HepG2 (cell line): ENCODE results near the gene GPD1. TPM values are rescaled to one million over a fixed set of nuclear protein-coding genes. Genes with fewer than 3 reads are reported as not detected.

Experiments
- ATF3 ChIP-seq: sonication (generic); formaldehyde crosslinking; IDR thresholded peaks from 2 replicates; pipeline ENCODE4 v1.4.0; 2020; ENCODE audit warnings: missing genetic modification reagents
- BCL6 ChIP-seq: IDR thresholded peaks from 2 replicates; pipeline ENCODE4 v1.6.1; 2016; ENCODE audit warnings: missing genetic modification reagents, missing compliant biosample characterization
- ELF3 ChIP-seq: IDR thresholded peaks from 2 replicates; pipeline ENCODE4 v1.6.1; 2016; ENCODE audit warnings: missing genetic modification reagents, missing compliant biosample characterization
- ELK4 ChIP-seq: sonication (generic); formaldehyde crosslinking; IDR thresholded peaks from 2 replicates; pipeline ENCODE4 v1.9.0; 2021; ENCODE audit warnings: missing genetic modification reagents, borderline replicate concordance
- HDAC1 ChIP-seq: sonication (generic); formaldehyde crosslinking; IDR thresholded peaks from 2 replicates; pipeline ENCODE4 v1.5.1; 2020; ENCODE audit warnings: mild to moderate bottlenecking, missing genetic modification reagents
- PATZ1 ChIP-seq: sonication (generic); formaldehyde crosslinking; IDR thresholded peaks from 2 replicates; pipeline ENCODE4 v1.4.0; 2020; ENCODE audit warnings: missing genetic modification reagents
- PRPF4 ChIP-seq: fragments of 200-400 bp; formaldehyde crosslinking; IDR thresholded peaks from 2 replicates; pipeline ENCODE4 v1.6.1; 2016; ENCODE audit warnings: low read length, low read depth; ENCODE audit not compliant: poor library complexity, severe bottlenecking
- TCF12 ChIP-seq, 2 experiments: fragments of 450-650 bp in 1 of 2; sonication (generic) in 1 of 2; formaldehyde crosslinking in 1 of 2; IDR thresholded peaks; 2 replicates each; pipeline versions ENCODE4 v1.6.1 to v1.8.0; 2017 to 2022; ENCODE audit warnings: antibody characterized with exemption in 1 of 2, mild to moderate bottlenecking in 1 of 2, missing genetic modification reagents in 1 of 2, moderate library complexity in 1 of 2
- ZBED4 ChIP-seq: sonication (generic); formaldehyde crosslinking; IDR thresholded peaks from 2 replicates; pipeline ENCODE4 v1.4.0; 2020; ENCODE audit warnings: missing genetic modification reagents, borderline replicate concordance
- ZBTB39 ChIP-seq: sonication (generic); formaldehyde crosslinking; IDR thresholded peaks from 2 replicates; pipeline ENCODE4 v1.5.0; 2020; ENCODE audit warnings: missing genetic modification reagents
- ZFP91 ChIP-seq: sonication (generic); formaldehyde crosslinking; IDR thresholded peaks from 2 replicates; pipeline ENCODE4 v1.9.0; 2022; ENCODE audit warnings: missing genetic modification reagents, mild to moderate bottlenecking, borderline replicate concordance
- ZMAT5 ChIP-seq: sonication (generic); formaldehyde crosslinking; IDR thresholded peaks from 2 replicates; pipeline ENCODE4 v1.5.0; 2020; ENCODE audit warnings: mild to moderate bottlenecking, low read depth, missing genetic modification reagents, borderline replicate concordance
- ZNF20 ChIP-seq: sonication (generic); formaldehyde crosslinking; IDR thresholded peaks from 2 replicates; pipeline ENCODE4 v1.4.0; 2020; ENCODE audit warnings: mild to moderate bottlenecking, moderate library complexity, missing genetic modification reagents
- ZNF580 ChIP-seq: IDR thresholded peaks from 2 replicates; pipeline ENCODE4 v1.6.1; 2016; ENCODE audit warnings: low read depth, borderline replicate concordance
- ZNF839 ChIP-seq: sonication (generic); formaldehyde crosslinking; IDR thresholded peaks from 2 replicates; pipeline ENCODE4 v1.4.0; 2020; ENCODE audit warnings: missing genetic modification reagents, mild to moderate bottlenecking, borderline replicate concordance
- ZNF883 ChIP-seq: sonication (generic); formaldehyde crosslinking; IDR thresholded peaks from 2 replicates; pipeline ENCODE4 v1.5.1; 2020; ENCODE audit warnings: mild to moderate bottlenecking, missing genetic modification reagents; ENCODE audit errors: not compliant biosample characterization
- polyA plus RNA-seq, 8 experiments: library from polyadenylated mRNA; depleted of rRNA in 3 of 8; stranded (reverse) in 7 of 8; unstranded in 1 of 8; fragments of >200 nt; fragmentation: Illumina TruSeq in 4 of 8; extraction: Trizol in 4 of 8; gene quantifications; 2 replicates each; pipeline versions ENCODE4 v1.2.1 to v1.2.3, GENCODE V29; 2011 to 2016; ENCODE audit warnings: low read depth in 4 of 8, missing spikeins in 1 of 8, mixed read lengths in 1 of 8; ENCODE audit not compliant: insufficient read depth in 1 of 8
- total RNA-seq, 5 experiments: library from RNA; depleted of rRNA; stranded (reverse); fragments of >200 nt; fragmentation: Illumina TruSeq; extraction: Trizol; gene quantifications; 2 replicates each; pipeline ENCODE4 v1.2.3, GENCODE V29; 2016; ENCODE audit warnings: low read depth in 1 of 5

GPD1 gene
- total and polyA plus RNA-seq, 2 of the 13 experiments (the other 11 are each of a cell fraction or from before 2014, with no cell fraction given) = 3.7 to 30.6 TPM

- no peak; the same call in 1 of the 2 replicates for TF ChIP-seq ZBED4 (CRISPR knock-in tag)
- TF ChIP-seq HDAC1 (CRISPR knock-in tag) = peak; percentile 78
- no peak for TF ChIP-seq ZBTB39 (CRISPR knock-in tag)
- no peak for TF ChIP-seq ZNF883 (CRISPR knock-in tag)
- TF ChIP-seq PRPF4 = no peak
- no peak for TF ChIP-seq ZNF20 (CRISPR knock-in tag)
- TF ChIP-seq ATF3 (CRISPR knock-in tag) = no peak
- TF ChIP-seq ELF3 = peak; percentile 56
- peak; percentile 35; the same call in 1 of the 2 replicates for TF ChIP-seq BCL6
- TF ChIP-seq TCF12 (IDR thresholded peaks at IDR 0.05) = no peak
- no peak for TF ChIP-seq TCF12 (CRISPR knock-in tag; IDR thresholded peaks at IDR 0.05)
- no peak for TF ChIP-seq ELK4 (CRISPR knock-in tag)
- TF ChIP-seq ZNF839 (CRISPR knock-in tag) = no peak
- no peak for TF ChIP-seq ZMAT5 (CRISPR knock-in tag)
- TF ChIP-seq ZFP91 = peak; percentile 15; the same call in 1 of the 2 replicates
- TF ChIP-seq PATZ1 (CRISPR knock-in tag) = peak; percentile 66
- 0 out of 2 replicates have a peak, but pooled peaks have one; percentile 37 for TF ChIP-seq ZNF580 (CRISPR knock-in tag)
These were observed 21.2 kb upstream of the GPD1 start (continued) for GRCh38 chr12:50082644-50083043.
